GM18505 (cell line): ENCODE results near the gene CCDC77.
"Not testable (repeated sequence)": the region's sequence is repeated elsewhere in the genome, so short reads cannot be mapped to it uniquely, and the experiment has no call there.

Experiments used
- ATAC-seq: cut with Tn5 transposase; IDR thresholded peaks from one replicate; pipeline ENCODE4 v1.9.1; 2021; ENCODE audit not compliant: unreplicated experiment
- POLR2A ChIP-seq: IDR thresholded peaks from 4 replicates; pipeline ENCODE4 v1.6.1; 2011; ENCODE audit warnings: borderline replicate concordance; ENCODE audit not compliant: insufficient read depth, insufficient read length; ENCODE audit errors: extremely low read depth

Gene CCDC77

GRCh38 chr12:401235-402028 is at the start of gene CCDC77:
TSS of gene CCDC77 (plus strand) at chr12:401644. CDS start at chr12:409384, 7,740 bp downstream.
- TF ChIP-seq POLR2A: peak; percentile 63
- ATAC-seq: peak; percentile 94

GRCh38 chr12:356276-356988 is 45.0 kb upstream of the CCDC77 start:
- TF ChIP-seq POLR2A: no peak
- no peak for ATAC-seq

- no peak for TF ChIP-seq POLR2A
- ATAC-seq: no peak
Observed at GRCh38 chr12:359091-359490, 42.4 kb upstream of the CCDC77 start.

- no peak for TF ChIP-seq POLR2A
- no peak for ATAC-seq
Observed at GRCh38 chr12:366820-367219, 34.6 kb upstream of the CCDC77 start.

- no peak for ATAC-seq
- no peak for TF ChIP-seq POLR2A
Observed at GRCh38 chr12:367972-368371, 33.5 kb upstream of the CCDC77 start.

- not testable (repeated sequence) for ATAC-seq
Observed at GRCh38 chr12:370739-371485, 30.5 kb upstream of the CCDC77 start.

- no peak for ATAC-seq
- TF ChIP-seq POLR2A: no peak
Observed at GRCh38 chr12:386651-387050, 14.8 kb upstream of the CCDC77 start.

- ATAC-seq: no peak
- no peak for TF ChIP-seq POLR2A
Observed at GRCh38 chr12:388012-388411, 13.4 kb upstream of the CCDC77 start.

- no peak for TF ChIP-seq POLR2A
- peak; percentile 33 for ATAC-seq
Observed at GRCh38 chr12:388541-389141, 12.8 kb upstream of the CCDC77 start.

- peak; percentile 81 for TF ChIP-seq POLR2A
- ATAC-seq: peak; percentile 87
Observed at GRCh38 chr12:389142-390096, 12.0 kb upstream of the CCDC77 start, which contains the start of gene KDM5A. TSS of gene KDM5A (minus strand) at chr12:389320. CDS start at chr12:389091, 229 bp downstream.

- no peak for TF ChIP-seq POLR2A
- no peak for ATAC-seq
Observed at GRCh38 chr12:400828-401227, 616 bp upstream of the CCDC77 start.

- no peak for ATAC-seq
- TF ChIP-seq POLR2A: no peak
Observed at GRCh38 chr12:402029-402389, 565 bp downstream of the CCDC77 start.
